NCI-H748 treated with DMSO at 0.1 percent for 48 hours (cell line): ENCODE data around the gene PI4K2A.
"Not testable (repeated sequence)": the region's sequence is repeated elsewhere in the genome, so short reads cannot be mapped to it uniquely, and the experiment has no call there.

Experiments
- DNase-seq: peaks from one replicate; lab custom pipeline; 2025; lab: John Stamatoyannopoulos, UW

PI4K2A gene

GRCh38 chr10:97675222-97675621 lies 34.8 kb downstream of the PI4K2A start:
- no peak for DNase-seq

- peak; percentile 5 for DNase-seq
These were observed 36.5 kb downstream of the PI4K2A start for GRCh38 chr10:97676770-97677581.

GRCh38 chr10:97679594-97679993 lies 39.1 kb downstream of the PI4K2A start:
- no peak for DNase-seq

- no peak for DNase-seq
These were observed 41.6 kb downstream of the PI4K2A start for GRCh38 chr10:97682042-97682441.

GRCh38 chr10:97683556-97684367 lies 43.3 kb downstream of the PI4K2A start:
- no peak for DNase-seq

GRCh38 chr10:97684368-97684713 lies 43.9 kb downstream of the PI4K2A start:
- not testable (repeated sequence) for DNase-seq

GRCh38 chr10:97684866-97685394 lies 44.5 kb downstream of the PI4K2A start:
- DNase-seq: no peak

GRCh38 chr10:97685395-97685958 lies 45.0 kb downstream of the PI4K2A start:
- DNase-seq: no peak

- no peak for DNase-seq
These were observed 46.0 kb downstream of the PI4K2A start for GRCh38 chr10:97686301-97686961.

- peak; percentile 90 for DNase-seq
These were observed 46.7 kb downstream of the PI4K2A start, which contains the start of gene AVPI1 for GRCh38 chr10:97686962-97687784. TSS of gene AVPI1 (minus strand) at chr10:97687241. CDS start at chr10:97679905, 7,336 bp downstream.

GRCh38 chr10:97687785-97688781 lies 47.6 kb downstream of the PI4K2A start:
- no peak for DNase-seq

- DNase-seq: no peak
These were observed 49.1 kb downstream of the PI4K2A start for GRCh38 chr10:97689559-97690020.

GRCh38 chr10:97690133-97690532 lies 49.7 kb downstream of the PI4K2A start:
- DNase-seq: no peak

- DNase-seq: not testable (repeated sequence)
These were observed 57.7 kb downstream of the PI4K2A start for GRCh38 chr10:97698072-97698655.

- DNase-seq: peak; percentile 45
These were observed 61.1 kb downstream of the PI4K2A start for GRCh38 chr10:97701438-97702069.

GRCh38 chr10:97703398-97704067 lies 63.1 kb downstream of the PI4K2A start:
- no peak for DNase-seq

GRCh38 chr10:97704341-97704740 lies 63.9 kb downstream of the PI4K2A start:
- no peak for DNase-seq

- DNase-seq: no peak
These were observed 64.7 kb downstream of the PI4K2A start for GRCh38 chr10:97705006-97705670.
